Uterus (tissue), 4 donors: ENCODE data around the gene XPC. TPM values are rescaled to one million over a fixed set of nuclear protein-coding genes. Genes with fewer than 3 reads are reported as not detected.

ENCODE experiments used
- DNase-seq, 2 donors: peaks; one replicate each; pipeline ENCODE4 v3.0.0-alpha.2; 2019 to 2020
- H3K27ac ChIP-seq, 2 donors: fragments of 200-600 bp; sonication (generic); 1 replicate in 1 of 2; 2 replicates in 1 of 2; pipeline ENCODE4 v1.5.1; 2016 to 2018
- H3K27me3 ChIP-seq, 2 donors: fragments of 200-600 bp; sonication (generic); one replicate each; pipeline ENCODE4 v1.5.1; 2018 to 2019; ENCODE audit warnings: control low read depth in 1 of 2
- H3K36me3 ChIP-seq, 2 donors: fragments of 200-600 bp; sonication (generic); one replicate each; pipeline ENCODE4 v1.5.1; 2019; ENCODE audit warnings: control low read depth in 1 of 2
- H3K4me1 ChIP-seq, 2 donors: fragments of 200-600 bp; sonication (generic); one replicate each; pipeline ENCODE4 v1.5.1; 2018 to 2019; ENCODE audit warnings: control low read depth in 1 of 2
- H3K4me3 ChIP-seq, 2 donors: fragments of 200-600 bp; sonication (generic); 1 replicate in 1 of 2; 2 replicates in 1 of 2; pipeline ENCODE4 v1.5.1; 2018 to 2019; ENCODE audit warnings: mild to moderate bottlenecking in 1 of 2
- H3K9me3 ChIP-seq, 2 donors: fragments of 200-600 bp; sonication (generic); one replicate each; pipeline ENCODE4 v1.5.1; 2019; ENCODE audit warnings: control low read depth in 1 of 2
- POLR2A ChIP-seq, 2 donors: fragments of 450-650 bp; IDR thresholded peaks; one replicate each; pipeline ENCODE4 v1.6.1; 2016; ENCODE audit warnings: antibody characterized with exemption in 2 of 2, mild to moderate bottlenecking in 1 of 2, moderate library complexity in 1 of 2
- intact Hi-C: fragments of 100-400 bp; cut with DNase I; formaldehyde crosslinking; loops from one replicate; pipeline ENCODE4 v1.15.1; 2023; ENCODE audit warnings: low total_unique reads
- total RNA-seq, 4 donors: library from RNA; depleted of rRNA in 3 of 4; stranded (reverse); fragments of >200 nt in 3 of 4; gene quantifications; one replicate each; pipeline versions ENCODE4 v1.1.0 to v1.2.4, GENCODE V29; 2014 to 2023
- TF ChIP-seq, protein P1 (sequence below), 4 experiments: fragments of 200-600 bp in 2 of 4; fragments of 450-650 bp in 2 of 4; sonication (generic) in 2 of 4; IDR thresholded peaks; one replicate each; pipeline ENCODE4 v1.5.1; 2016 to 2019; ENCODE audit warnings: antibody characterized with exemption in 4 of 4, mild to moderate bottlenecking in 2 of 4, moderate library complexity in 1 of 4
- donor health status: DM: yes; HTN: yes; CAD: no.

Gene XPC
- total RNA-seq, 4 donors from 2014 or later = 15.3 to 85.8 (median 48.5) TPM

- Histone ChIP-seq H3K36me3 (no peaks in the 10 kb centered on the region), H3K4me3 (no peak overlapping the region), H3K9me3 (no peaks in the 10 kb centered on the region), H3K27me3 (no peaks in the 10 kb centered on the region), H3K27ac (no peak overlapping the region), H3K4me1 (no peaks in the 10 kb centered on the region)
- no peak for TF ChIP-seq POLR2A (IDR thresholded peaks at IDR 0.05)
- TF ChIP-seq, protein P1, sequence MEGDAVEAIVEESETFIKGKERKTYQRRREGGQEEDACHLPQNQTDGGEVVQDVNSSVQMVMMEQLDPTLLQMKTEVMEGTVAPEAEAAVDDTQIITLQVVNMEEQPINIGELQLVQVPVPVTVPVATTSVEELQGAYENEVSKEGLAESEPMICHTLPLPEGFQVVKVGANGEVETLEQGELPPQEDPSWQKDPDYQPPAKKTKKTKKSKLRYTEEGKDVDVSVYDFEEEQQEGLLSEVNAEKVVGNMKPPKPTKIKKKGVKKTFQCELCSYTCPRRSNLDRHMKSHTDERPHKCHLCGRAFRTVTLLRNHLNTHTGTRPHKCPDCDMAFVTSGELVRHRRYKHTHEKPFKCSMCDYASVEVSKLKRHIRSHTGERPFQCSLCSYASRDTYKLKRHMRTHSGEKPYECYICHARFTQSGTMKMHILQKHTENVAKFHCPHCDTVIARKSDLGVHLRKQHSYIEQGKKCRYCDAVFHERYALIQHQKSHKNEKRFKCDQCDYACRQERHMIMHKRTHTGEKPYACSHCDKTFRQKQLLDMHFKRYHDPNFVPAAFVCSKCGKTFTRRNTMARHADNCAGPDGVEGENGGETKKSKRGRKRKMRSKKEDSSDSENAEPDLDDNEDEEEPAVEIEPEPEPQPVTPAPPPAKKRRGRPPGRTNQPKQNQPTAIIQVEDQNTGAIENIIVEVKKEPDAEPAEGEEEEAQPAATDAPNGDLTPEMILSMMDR (IDR thresholded peaks at IDR 0.05) = no peak
- intact Hi-C loops = no loop called here
- no peak for DNase-seq
Measured at GRCh38 chr3:14218355-14218754, 40.0 kb upstream of the XPC start.

- no peaks in the 10 kb centered on the region for H3K4me1 ChIP-seq
- H3K9me3 ChIP-seq = no peaks in the 10 kb centered on the region
- DNase-seq = no peak
- peak overlapping the region in 1 of 2 donors; percentile 61 for H3K27ac ChIP-seq
- H3K27me3 ChIP-seq = no peaks in the 10 kb centered on the region
- no peaks in the 10 kb centered on the region for H3K36me3 ChIP-seq
- TF ChIP-seq, protein P1 (IDR thresholded peaks at IDR 0.05) = peak in 2 of 4 experiments; percentile 7 to 41
- no peak for TF ChIP-seq POLR2A (IDR thresholded peaks at IDR 0.05)
- H3K4me3 ChIP-seq = peak overlapping the region in 1 of 2 donors; percentile 16
- intact Hi-C loops = no loop called here
Measured at GRCh38 chr3:14216257-14217048, 38.1 kb upstream of the XPC start.

- H3K27ac ChIP-seq = no peak overlapping the region
- no peak for TF ChIP-seq POLR2A (IDR thresholded peaks at IDR 0.05)
- TF ChIP-seq, protein P1 (IDR thresholded peaks at IDR 0.05) = no peak
- intact Hi-C loops = no loop called here
- no peaks in the 10 kb centered on the region for H3K4me1 ChIP-seq
- DNase-seq = no peak
- H3K36me3 ChIP-seq = no peaks in the 10 kb centered on the region
- no peak overlapping the region for H3K4me3 ChIP-seq
- H3K9me3 ChIP-seq = no peaks in the 10 kb centered on the region
- H3K27me3 ChIP-seq = no peaks in the 10 kb centered on the region
Measured at GRCh38 chr3:14214764-14215163, 36.4 kb upstream of the XPC start.

GRCh38 chr3:14213066-14213774, 34.8 kb upstream of the XPC start:
- TF ChIP-seq, protein P1 (IDR thresholded peaks at IDR 0.05) = no peak
- TF ChIP-seq POLR2A (IDR thresholded peaks at IDR 0.05) = no peak

DNA sequence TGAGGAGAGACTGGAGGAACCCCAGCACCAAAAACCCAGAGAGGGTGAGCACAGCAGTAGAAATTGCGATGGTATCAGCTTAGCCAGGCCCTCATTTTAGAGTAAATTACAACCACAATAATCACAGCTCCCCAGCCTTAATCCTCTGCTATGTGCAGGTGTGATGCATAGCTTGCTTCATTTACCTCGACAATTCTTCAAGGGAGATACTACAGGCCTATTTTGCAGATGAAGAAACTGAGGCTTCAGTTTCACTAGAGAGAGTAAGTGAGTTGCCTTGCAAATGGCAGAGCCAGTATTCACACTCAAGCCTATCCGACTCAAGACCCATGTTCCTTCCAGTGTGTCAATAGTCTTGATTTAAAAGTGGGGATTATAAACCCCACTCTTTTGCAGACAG, 33.6 kb upstream of the XPC start:
- no peak for DNase-seq
- intact Hi-C loops = no loop called here
- H3K27ac ChIP-seq = no peak overlapping the region
- no peaks in the 10 kb centered on the region for H3K9me3 ChIP-seq
- TF ChIP-seq, protein P1 (IDR thresholded peaks at IDR 0.05) = no peak
- no peaks in the 10 kb centered on the region for H3K4me1 ChIP-seq
- H3K27me3 ChIP-seq = no peaks in the 10 kb centered on the region
- H3K36me3 ChIP-seq = no peaks in the 10 kb centered on the region
- no peak overlapping the region for H3K4me3 ChIP-seq

More at GRCh38 chr3:14213066-14213774, 34.8 kb upstream of the XPC start:
- Histone ChIP-seq H3K9me3 (no peaks in the 10 kb centered on the region), H3K27ac (no peak overlapping the region), H3K36me3 (no peaks in the 10 kb centered on the region), H3K4me3 (no peak overlapping the region), H3K4me1 (no peaks in the 10 kb centered on the region), H3K27me3 (no peaks in the 10 kb centered on the region)
- DNase-seq = no peak
- intact Hi-C loops = no loop called here
